Activated CD8-positive, alpha-beta memory T cell treated with anti-CD3 and anti-CD28 coated beads for 36 hours (primary cell): Measurements from ENCODE around the gene NUDT19. TPM values are rescaled to one million over a fixed set of nuclear protein-coding genes. Genes with fewer than 3 reads are reported as not detected.
"Not testable (repeated sequence)": the region's sequence is repeated elsewhere in the genome, so short reads cannot be mapped to it uniquely, and the experiment has no call there.

Source experiments
- CTCF ChIA-PET: fragments of 350-600 bp; sonication (Branson Sonifier 250); formaldehyde crosslinking; loops from one replicate; lab custom pipeline; 2021; ENCODE audit warnings: antibody characterized with exemption; lab: Charles Lee
- POLR2A ChIA-PET: fragments of 350-600 bp; sonication (Branson Sonifier 250); formaldehyde crosslinking; loops from one replicate; lab custom pipeline; 2021; ENCODE audit warnings: antibody characterized with exemption; lab: Charles Lee
- total RNA-seq, 2 experiments: library from RNA; stranded (reverse); gene quantifications; one replicate each; pipeline ENCODE4 v1.2.3, GENCODE V29; 2021

NUDT19 gene
- total RNA-seq, 2 experiments from 2014 or later: 19.2 to 20.0 TPM

DNA sequence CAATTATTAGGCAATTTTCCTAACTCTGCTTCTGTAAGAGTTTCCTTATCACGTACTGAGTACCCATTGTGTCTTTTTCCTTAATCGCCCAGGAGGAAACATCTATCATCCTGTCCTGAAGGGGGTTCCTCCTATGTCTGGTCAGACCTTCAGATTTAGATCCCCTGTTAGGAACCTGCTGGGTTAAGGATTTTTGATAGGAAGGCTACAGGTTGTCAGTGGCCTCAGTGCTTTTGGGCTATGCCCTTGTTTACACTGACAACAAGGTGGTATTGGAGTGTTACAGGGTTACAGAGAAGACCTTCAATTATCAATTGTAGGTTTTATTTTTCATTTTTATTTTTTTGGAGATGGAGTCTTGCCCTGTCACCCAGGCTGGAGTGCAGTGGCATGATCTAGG is 3.2 kb downstream of the NUDT19 start:
- CTCF ChIA-PET, POLR2A ChIA-PET: not testable (repeated sequence)

DNA sequence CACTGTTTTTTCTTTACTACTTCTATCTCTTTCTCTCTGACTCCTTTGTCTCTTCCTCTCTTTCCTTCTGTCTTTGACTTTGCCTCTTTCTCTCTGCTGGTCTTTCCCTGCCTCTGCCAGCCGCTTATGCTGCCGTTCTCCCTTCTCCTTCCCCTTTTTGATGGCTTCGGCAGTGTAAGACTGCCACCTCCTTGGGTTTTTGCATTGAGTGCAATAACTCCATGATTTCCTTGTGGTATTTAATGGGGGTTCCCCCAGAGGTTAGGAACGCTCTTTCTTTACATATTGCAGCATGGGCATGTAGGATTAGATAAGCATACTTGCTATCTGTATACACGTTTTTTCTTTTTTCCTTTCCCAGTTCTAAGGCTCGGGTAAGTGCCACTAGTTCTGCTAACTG is 3.9 kb downstream of the NUDT19 start:
- POLR2A ChIA-PET, CTCF ChIA-PET: not testable (repeated sequence)

DNA sequence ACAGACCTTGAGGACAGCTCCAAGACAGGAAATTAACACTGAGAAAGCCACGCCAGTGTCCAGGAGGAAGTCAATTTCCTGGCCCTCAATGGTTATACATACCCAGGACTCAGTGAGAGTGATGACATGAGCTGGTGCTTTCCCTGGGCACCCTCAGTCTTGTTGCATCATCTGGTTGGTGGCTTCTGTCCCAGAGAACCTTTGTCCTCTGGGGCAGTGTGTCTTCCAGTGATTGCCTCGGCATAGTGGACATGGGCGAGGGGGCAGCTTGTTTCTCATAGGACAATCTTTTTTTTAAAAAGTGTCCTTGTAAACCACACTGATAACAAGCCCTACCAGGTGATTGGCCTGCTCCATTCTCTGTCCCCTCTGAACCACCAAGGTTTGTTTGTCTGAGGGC is 5.2 kb downstream of the NUDT19 start:
- POLR2A ChIA-PET, CTCF ChIA-PET: not testable (repeated sequence)

DNA sequence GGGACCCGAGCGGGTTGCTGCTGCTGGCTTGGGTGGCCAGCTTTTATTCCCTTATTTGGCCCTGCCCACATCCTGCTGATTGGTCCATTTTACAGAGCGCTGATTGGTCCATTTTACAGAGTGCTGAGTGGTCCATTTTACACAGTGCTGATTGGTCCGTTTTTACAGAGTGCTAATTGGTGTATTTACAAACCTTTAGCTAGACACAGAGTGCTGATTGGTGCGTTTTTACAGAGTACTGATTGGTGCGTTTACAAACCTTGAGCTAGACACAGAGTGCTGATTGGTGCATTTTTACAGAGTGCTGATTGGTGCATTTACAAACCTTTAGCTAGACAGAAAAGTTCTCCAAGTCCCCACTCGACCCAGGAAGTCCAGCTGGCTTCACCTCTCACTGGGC is 8.5 kb downstream of the NUDT19 start:
- POLR2A ChIA-PET: interaction anchor here (0.6 to 1.2 kb wide), 2 partner anchors 9 to 373 kb away, joined by 3 to 4 read pairs; partner anchors contain the start of gene NUDT19
- CTCF ChIA-PET: not testable (repeated sequence)

DNA sequence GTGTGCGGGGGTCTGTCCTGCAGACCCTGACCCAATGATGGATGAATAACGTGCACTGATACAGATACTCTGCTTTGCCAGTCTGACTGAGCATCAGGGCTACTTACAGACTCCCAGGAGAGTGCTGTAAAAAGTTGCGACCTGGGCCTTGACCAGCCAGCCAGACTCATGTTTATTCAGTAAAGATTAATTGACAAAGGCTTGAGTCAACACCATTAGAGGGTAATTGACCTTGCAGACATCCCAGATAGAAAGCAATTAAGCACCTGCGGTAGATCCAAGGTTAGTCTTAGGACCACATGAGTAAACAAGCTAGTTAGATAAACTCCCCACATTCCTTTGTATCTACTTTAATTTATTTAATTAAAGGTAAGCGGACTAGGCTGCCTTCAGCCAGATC is 10.4 kb downstream of the NUDT19 start:
- CTCF ChIA-PET: no interaction called here
- POLR2A ChIA-PET: no interaction called here

DNA sequence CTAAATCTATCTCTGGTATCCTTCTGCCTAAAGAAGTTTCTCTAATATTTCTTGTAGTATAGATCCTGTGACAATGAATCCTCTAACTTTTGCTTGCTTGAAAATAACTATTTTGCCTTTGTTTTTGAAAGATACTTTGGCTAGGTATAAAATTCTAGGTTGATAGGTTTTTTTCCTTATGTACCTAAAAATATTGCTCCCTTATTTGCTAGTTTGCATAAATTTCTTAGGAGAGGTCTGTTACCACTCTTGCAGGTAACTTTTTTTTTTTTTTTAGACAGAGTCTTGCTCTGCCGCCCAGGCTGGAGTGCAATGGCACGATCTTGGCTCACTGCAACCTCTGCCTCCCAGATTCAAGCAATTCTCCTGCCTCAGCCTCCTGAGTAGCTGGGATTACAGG is 12.4 kb downstream of the NUDT19 start:
- CTCF ChIA-PET: interaction anchor here (0.6 kb wide), 2 partner anchors 98 to 248 kb away, joined by 3 to 4 read pairs; no protein-coding TSS in a partner anchor
- POLR2A ChIA-PET: not testable (repeated sequence)

DNA sequence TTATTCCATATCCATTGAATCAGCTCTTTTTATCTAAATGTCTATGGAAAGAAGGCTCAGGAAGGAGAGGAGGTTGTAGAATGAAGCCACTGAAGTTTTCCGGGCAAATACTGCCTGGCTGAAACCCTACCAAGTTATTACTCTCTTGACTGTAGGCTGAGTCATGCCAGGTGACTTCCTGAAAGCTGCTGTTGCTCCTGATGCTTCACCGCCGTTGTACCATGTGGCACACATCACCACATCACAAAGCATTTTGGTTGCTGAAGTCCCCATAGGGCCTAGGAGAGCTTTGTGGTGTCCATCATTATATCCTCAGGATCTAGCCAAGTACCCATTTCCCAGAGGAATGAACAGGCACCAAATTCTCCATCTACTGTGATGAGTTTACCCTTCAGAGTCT is 16.8 kb downstream of the NUDT19 start:
- CTCF ChIA-PET: no interaction called here
- POLR2A ChIA-PET: interaction anchor here (0.5 to 1.7 kb wide), 2 partner anchors 17 to 428 kb away, joined by 6 read pairs; partner anchors contain the start of gene NUDT19

DNA sequence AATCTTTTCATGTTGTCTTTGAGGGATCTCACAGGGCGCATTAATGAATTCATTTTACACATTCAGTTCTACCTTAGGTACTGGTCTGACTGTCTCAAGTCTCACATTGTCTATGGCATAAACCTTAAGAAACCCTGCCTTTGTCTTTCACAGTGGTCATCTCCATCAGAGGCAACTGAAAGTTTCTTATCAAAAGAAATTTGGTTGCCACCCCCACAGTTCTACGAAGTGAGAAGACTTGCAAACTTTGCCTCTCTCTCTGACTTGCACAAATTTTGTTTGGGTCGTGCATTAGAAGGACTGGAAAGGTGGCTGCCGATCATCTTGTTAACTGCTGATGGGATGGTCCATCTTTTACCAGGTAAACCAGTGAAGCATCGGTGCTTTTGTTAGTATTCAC is 17.4 kb downstream of the NUDT19 start:
- POLR2A ChIA-PET: interaction anchor here (1.7 kb wide), 1 partner anchor 18 kb away, joined by 6 read pairs; the partner anchor contains the start of gene NUDT19
- CTCF ChIA-PET: no interaction called here

DNA sequence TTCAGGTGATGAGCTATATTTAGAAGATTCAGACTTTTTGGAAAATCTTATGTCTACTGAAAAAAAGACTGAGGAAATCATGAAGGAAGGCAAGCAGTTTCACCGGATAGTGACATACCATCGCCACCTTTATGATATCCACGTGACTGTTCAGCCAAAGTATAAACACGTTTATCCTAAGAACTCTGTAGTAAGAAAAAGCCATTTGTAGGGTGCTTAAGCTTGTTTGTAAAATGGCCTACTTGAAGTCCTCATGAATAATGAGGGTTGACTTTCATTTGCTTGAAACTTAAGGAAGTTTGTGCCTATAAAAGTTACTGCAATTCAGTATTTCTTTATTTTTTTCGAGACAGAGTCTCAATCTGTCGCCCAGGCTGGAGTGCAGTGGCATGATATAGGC is 20.1 kb downstream of the NUDT19 start:
- POLR2A ChIA-PET: no interaction called here
- CTCF ChIA-PET: no interaction called here

DNA sequence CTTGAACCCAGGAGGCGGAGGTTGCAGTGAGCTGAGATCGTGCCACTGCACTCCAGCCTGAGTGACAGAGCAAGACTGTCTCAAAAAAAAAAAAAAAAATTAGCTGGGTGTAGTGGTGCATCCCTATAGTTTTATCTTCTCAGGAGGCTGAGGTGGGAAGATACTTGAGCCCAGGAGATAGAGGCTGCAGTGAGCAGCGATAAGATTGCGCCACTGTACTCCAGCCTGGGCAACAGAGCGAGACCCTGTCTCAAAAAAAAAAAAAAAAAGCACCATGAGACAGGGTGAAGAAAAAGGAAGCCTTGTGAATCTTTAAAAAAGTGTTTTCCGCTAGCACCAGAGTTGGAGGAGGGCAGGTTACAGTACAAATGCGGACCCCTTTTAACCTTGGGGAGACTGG is 24.6 kb downstream of the NUDT19 start:
- ChIA-PET POLR2A (interaction anchor here (0.6 kb wide), 1 partner anchor 388 kb away, joined by 5 read pairs; no protein-coding TSS in a partner anchor), CTCF (interaction anchor here (0.7 kb wide), 1 partner anchor 68 kb away, joined by 3 read pairs; no protein-coding TSS in a partner anchor)

DNA sequence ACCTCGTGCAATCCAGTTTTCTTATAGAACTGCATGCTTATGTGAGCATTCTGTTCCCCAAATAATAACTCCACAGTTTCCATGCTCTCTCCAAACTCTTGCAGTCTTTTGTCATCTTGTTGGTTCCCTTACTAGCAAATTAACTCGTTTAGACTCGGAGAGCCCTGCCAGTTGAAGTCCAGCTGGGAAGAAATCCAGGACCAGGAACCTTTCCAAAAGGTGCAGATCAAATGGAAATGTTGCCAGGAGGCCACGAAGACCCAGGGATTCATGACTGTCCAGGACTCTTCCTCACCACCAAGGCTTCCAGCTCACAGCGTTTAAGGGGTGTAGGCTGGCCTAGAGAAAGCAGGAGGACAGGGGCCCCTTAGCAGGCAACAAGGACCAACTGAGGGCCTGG is 25.9 kb downstream of the NUDT19 start:
- ChIA-PET CTCF (interaction anchor here (0.5 kb wide), 1 partner anchor 36 kb away, joined by 5 read pairs; no protein-coding TSS in a partner anchor), POLR2A (no interaction called here)

DNA sequence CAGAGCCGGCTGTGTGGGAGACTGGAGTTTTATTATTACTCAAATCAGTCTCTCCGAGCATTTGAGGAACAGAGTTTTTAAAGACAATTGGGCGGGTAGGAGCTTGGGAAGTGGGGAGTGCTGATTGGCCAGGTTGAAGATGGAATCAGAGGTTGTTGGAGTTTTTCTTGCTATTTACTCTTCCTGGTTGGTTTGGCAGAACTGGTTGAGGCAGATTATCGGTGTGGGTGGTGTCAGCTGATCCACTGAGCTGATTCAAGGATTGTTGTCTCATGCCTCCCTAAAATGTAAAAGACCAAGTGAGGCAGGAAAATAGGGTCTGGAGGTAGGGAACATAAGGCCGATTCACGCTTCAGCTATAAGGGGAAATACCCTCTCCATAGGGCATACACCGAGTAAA is 26.7 kb downstream of the NUDT19 start:
- ChIA-PET CTCF (no interaction called here), POLR2A (no interaction called here)

DNA sequence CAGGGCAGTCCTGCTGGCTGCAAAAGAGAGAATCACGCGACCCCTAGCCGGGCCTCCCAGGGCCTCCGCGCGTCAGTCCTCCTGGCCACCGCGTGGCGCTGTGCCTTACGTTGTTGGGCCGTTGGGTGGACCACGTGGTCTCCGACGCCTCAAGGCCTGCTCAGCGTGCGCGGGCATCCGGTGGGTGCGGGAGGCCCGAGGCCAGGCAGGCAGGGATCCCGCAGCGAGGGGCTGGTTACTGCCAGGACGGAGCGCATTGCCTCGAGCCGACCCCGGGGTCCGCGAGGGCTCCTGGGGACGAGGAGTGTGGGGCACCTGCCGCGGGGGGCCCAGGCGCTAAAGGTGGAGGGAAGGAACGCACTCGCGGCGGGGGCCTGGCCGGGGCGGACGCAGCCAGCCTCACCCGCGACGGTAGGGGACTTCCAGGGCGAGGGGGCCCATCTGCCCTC is 28.0 kb downstream of the NUDT19 start, which contains the start of gene TDRD12:
TSS of gene TDRD12 (plus strand) at position 157 of the 449 bp plus-strand sequence. CDS start 306 bp downstream, outside the sequence.
- ChIA-PET CTCF (no interaction called here), POLR2A (no interaction called here)

DNA sequence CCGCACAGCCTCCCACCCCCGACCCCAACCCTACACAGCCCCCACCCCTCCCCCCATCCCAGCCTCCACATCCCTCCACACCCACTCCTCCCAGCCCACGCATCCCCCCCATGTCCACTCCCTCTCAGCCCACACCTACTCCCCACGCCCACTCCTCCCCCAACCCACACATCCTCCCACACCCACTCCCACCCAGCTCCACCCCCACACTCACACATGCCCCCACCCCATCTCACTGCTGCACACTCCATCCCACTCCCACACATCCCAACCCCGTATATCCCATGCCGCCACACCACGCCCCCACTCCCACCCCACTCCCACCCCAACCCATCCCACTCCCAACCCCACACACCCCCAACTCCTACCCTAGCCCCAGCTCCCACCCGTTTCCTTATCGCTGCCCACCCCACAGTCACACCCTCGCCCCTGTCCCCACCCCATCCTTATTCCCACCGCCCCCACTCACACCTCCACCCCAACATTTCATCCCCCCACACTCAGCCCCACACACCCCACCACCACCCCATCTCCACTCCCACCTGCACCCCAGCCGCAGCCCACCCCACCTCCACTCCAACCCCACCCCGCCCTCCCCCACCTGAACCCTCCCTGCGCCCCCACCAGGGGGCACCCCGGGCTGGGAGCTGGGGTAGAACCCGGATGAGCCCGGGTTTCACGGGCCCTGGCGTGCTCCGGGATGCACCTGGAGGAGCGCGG is 28.8 kb downstream of the NUDT19 start:
- CTCF ChIA-PET: no interaction called here
- POLR2A ChIA-PET: no interaction called here

DNA sequence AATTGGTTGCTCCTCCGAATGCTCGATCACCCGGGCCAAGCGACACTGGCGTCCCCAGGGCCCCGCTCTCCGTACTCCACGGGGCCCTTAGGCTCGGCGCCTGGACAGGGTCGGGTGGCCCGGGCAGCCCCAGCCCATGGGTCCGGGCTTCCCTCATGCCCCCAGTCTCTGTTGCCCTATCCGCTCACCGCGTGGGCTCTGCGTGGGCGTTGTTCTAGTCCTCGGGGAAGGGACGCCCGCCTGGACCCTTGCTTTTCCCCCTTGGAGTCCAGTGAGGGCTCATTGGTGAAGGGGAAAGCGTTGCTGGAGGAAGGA is 29.3 kb downstream of the NUDT19 start:
- POLR2A ChIA-PET: no interaction called here
- CTCF ChIA-PET: no interaction called here

DNA sequence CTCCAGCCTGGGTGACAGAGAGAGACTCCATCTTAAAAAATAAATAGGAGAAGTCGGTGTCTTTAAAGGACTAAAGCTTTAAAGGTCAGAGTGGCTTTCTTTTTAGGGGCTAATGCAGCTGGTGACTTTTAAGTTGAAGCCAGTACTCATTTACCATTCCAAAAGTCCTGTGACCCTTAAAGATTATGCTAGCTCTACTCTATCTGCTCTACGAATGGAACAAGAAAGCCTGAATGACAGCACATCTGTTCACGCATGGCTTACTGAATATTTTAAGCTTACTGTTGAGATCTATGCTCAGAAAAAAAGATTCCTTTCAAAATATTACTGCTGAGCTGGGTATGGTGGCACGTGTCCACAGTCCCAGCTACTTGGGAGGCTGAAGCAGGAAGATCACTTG is 44.3 kb downstream of the NUDT19 start:
- CTCF ChIA-PET: interaction anchor here (0.5 kb wide), 1 partner anchor 70 kb away, joined by 3 read pairs; no protein-coding TSS in a partner anchor
- POLR2A ChIA-PET: no interaction called here

DNA sequence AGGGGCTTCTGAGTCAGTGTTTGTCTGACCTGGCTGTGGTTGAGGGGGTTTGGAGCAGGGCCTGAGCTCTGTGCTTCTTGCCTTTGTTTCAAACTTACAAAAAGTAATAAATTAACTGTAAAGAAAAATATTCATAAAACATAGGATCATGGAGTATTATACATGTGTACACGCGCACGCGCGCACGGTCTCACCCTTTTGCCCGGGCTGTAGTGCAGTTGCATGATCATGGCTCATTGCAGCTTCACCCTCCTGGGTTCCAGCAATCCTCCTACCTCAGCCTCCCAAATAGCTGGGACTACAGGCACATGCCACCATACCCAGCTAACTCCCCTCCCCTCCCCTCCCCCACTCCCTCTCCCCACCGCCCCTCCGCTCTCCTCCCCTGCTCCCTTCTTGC is 51.4 kb downstream of the NUDT19 start:
- CTCF ChIA-PET: no interaction called here
- POLR2A ChIA-PET: no interaction called here

DNA sequence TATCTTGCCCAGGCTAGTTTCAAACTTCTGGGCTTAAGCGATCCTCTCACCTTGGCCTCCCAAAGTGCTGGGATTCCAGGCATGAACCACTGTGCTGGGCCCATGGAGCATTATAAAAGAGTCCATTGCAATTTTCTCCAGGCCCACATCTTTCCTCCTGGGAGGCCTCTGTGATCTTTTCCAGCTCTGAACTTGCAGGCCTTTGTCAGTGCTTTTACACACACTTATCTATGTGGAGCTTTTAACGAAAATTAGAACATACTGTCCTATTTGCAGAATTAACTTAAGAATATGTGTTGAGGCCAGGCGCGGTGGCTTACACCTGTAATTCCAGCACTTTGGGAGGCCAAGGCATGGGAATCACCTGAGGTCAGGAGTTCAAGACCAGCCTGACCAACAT is 51.8 kb downstream of the NUDT19 start:
- ChIA-PET POLR2A (no interaction called here), CTCF (no interaction called here)

DNA sequence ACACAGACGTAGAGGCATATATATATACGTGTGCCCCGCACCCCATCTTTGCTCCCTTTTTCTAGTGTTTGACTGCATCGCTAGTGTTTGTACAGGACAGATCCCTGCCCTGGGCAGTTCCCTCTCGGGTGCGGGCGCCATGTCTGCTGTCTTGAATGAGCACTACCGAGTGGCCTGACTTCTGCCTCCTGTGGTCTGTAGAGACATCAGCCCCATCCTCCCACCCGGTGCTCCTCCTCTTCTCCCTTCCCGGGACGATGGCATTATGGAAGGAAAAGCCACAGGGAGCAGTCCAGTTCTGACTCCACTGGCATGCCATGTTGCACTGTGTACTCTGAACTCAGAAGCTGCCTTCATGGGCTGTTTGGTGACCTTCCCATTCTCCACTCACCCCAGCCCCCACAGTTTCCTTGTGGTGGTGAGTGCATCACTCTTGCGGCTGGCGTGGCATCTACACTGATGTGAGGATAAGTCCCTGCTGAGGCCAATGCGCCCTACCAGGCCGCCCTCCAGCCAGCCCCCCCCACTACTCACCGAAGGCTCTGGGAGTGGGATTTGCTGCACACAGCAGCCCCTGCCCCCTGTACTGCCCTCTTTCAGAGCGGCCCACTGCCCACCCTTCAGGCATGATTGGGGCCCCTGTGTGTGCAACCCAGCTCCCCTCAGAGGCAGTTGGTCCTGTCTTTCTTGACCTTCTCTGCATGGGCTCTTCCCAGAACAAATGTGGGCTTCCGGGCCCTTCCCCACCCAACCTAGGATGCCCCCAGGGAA is 53.1 kb downstream of the NUDT19 start:
- CTCF ChIA-PET: no interaction called here
- POLR2A ChIA-PET: no interaction called here

DNA sequence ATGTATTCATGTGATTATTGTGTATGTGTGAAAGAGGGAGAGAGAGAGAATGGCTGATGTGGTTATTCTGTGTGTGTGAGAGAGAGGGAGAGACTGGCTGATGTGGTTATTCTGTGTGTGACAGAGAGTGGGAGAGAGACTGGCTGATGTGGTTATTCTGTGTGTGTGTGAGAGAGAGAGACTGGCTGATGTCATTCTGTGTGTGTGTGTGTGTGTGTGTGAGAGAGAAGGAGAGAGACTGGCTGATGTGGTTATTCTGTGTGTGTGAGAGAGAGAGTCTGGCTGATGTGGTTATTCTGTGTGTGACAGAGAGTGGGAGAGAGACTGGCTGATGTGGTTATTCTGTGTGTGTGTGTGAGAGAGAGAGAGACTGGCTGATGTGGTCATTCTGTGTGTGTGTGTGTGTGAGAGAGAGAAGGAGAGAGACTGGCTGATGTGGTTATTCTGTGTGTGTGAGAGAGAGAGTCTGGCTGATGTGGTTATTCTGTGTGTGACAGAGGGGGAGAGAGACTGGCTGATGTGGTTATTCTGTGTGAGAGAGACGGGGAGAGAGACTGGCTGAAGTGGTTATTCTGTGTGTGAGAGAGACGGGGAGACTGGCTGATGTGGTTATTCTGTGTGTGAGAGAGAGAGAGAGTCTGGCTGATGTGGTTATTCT is 54.1 kb downstream of the NUDT19 start:
- CTCF ChIA-PET: not testable (repeated sequence)

More for the DNA sequence above, 54.1 kb downstream of the NUDT19 start:
- POLR2A ChIA-PET: not testable (repeated sequence)
